HG03457 (cell line): ENCODE data around the gene CLCA4.

Experiments used
- ATAC-seq: cut with Tn5 transposase; IDR thresholded peaks from one replicate; pipeline ENCODE4 v1.9.1; 2021; ENCODE audit warnings: moderate number of reproducible peaks; ENCODE audit not compliant: unreplicated experiment

The CLCA4 gene, protein sequence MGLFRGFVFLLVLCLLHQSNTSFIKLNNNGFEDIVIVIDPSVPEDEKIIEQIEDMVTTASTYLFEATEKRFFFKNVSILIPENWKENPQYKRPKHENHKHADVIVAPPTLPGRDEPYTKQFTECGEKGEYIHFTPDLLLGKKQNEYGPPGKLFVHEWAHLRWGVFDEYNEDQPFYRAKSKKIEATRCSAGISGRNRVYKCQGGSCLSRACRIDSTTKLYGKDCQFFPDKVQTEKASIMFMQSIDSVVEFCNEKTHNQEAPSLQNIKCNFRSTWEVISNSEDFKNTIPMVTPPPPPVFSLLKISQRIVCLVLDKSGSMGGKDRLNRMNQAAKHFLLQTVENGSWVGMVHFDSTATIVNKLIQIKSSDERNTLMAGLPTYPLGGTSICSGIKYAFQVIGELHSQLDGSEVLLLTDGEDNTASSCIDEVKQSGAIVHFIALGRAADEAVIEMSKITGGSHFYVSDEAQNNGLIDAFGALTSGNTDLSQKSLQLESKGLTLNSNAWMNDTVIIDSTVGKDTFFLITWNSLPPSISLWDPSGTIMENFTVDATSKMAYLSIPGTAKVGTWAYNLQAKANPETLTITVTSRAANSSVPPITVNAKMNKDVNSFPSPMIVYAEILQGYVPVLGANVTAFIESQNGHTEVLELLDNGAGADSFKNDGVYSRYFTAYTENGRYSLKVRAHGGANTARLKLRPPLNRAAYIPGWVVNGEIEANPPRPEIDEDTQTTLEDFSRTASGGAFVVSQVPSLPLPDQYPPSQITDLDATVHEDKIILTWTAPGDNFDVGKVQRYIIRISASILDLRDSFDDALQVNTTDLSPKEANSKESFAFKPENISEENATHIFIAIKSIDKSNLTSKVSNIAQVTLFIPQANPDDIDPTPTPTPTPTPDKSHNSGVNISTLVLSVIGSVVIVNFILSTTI

DNA sequence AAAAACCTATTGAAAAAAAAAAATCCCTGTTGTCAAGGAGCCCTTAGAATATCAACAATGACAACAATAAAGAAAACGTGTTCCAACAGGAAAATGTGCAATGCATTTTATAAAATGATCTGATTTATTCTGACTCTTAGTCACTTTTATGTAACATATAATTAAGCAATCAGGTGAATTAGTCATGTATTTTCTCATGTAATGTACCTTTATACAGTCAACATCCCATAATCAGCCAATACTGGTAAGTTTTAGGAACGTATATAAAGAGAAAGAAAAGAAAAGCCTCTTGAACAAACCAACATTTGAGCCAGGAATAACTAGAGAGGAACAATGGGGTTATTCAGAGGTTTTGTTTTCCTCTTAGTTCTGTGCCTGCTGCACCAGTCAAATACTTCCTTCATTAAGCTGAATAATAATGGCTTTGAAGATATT lies at the start of gene CLCA4:
Gene CLCA4, plus strand, starts transcription at position 292 of the 435 bp plus-strand sequence. Its CDS starts 42 bp downstream, at position 334.
- ATAC-seq = no peak

DNA sequence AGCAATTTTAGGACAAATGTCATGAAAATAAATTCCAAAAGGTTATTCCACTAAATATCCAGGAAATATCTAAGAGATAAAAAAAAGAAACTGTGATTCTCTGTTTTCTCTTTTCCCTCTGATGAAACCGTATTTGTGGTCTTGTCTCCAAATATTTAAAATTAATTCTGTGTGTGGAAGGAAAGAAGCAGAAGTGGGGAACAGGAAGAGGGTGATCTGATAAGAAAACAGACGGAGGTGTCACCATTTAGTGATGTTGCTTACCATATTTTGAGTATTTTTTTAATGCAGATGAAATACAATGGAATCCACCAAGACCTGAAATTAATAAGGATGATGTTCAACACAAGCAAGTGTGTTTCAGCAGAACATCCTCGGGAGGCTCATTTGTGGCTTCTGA lies 48.6 kb upstream of the CLCA4 start:
- no peak for ATAC-seq

DNA sequence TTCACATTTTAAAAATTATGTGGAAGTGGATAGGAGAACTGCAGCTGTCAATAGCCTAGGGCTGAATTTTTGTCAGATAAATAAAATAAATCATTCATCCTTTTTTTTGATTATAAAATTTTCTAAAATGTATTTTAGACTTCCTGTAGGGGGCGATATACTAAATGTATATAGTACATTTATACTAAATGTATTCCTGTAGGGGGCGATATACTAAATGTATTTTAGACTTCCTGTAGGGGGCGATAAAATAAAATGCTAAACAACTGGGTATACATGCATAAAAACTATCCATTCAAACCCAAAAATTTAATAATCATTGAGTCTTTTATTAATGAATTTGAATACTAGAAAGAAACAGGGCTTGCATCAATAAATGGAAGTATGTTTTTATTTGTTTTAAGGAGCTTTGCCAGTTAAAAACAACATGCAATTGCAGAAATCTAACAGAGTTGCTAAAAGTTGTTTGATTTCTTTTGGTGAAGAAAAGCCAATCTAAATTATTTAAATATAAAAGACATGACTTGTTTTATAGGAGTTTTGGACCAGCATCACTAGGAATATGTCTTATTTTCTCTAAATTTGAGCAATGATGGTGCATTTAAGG lies 46.8 kb upstream of the CLCA4 start:
- no peak for ATAC-seq

DNA sequence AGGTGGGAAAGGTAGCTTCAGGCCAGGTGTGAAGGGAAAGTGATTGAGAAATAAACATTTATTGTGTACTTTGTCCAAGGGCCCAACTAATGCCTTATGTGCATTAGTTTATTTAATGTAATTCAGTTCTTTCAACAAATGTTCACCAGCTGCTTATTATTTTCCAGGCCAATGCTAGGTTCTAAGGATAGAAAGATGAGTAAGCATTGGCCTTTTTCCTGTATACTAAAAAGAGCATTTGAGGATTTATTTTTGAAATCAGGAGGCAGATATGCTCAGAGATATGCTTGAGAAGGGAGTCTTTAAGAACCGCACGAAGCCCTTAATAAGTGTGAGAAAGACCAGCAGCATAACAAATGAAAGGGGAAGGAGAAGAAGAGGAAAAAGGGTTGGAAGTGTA lies 46.2 kb upstream of the CLCA4 start:
- no peak for ATAC-seq

DNA sequence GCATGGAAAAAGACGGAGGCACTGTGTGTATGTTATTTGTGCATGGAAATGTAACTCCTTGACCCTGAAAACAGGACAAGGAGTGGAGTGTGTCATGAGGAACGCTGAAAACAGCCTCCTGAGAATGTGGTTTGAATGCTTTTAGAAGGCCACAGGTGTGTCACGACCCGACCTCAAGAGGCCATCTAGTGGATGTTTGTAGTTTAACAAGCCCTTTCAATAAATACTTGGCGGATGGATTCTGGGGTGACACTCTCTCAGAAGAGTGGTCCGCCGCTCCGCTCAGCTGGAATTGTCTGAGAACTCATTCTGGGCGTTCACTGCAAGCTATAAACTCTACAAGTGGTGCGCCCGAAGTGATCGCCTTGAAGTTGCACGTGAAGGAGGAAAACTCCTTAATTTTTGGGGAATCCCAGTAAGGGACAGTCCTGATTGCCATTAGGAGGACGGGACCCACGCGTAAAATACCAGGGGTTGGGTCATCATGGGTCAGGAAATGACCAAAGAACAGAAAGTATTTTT lies 44.7 kb upstream of the CLCA4 start:
- ATAC-seq = peak; percentile 63

DNA sequence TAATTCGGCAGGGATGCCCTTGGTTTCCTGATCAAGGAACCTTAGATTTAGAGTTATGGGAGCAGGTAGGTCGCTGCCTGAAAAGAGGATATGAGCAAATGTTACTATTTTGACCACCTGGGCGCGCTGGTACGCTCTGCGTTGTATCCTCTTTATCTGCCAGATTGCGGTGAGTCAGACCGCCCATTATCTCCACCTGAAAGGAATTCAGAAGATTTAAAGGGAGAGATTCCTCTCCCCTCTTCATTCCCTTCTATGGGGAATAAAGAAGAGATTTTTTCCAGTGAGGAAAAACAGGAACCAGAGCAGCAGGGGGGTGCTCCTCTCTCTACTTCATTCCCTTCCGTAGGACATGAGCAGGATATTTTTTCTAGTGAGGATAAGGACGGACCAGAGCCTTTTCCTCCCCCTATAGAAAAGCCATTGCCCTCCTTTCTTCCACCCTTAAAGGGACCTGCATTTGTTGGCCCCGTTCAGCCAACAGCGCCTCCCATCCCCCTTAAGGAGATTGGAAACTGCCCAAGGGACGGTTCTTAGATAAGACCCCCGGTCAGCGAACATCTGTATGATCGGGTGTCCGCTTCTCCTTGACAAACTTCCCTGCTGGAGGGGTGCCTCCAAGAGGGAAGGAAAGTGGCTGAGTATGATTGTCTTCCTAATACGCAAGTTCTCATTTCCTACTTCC lies 44.0 kb upstream of the CLCA4 start:
- peak; percentile 53 for ATAC-seq

DNA sequence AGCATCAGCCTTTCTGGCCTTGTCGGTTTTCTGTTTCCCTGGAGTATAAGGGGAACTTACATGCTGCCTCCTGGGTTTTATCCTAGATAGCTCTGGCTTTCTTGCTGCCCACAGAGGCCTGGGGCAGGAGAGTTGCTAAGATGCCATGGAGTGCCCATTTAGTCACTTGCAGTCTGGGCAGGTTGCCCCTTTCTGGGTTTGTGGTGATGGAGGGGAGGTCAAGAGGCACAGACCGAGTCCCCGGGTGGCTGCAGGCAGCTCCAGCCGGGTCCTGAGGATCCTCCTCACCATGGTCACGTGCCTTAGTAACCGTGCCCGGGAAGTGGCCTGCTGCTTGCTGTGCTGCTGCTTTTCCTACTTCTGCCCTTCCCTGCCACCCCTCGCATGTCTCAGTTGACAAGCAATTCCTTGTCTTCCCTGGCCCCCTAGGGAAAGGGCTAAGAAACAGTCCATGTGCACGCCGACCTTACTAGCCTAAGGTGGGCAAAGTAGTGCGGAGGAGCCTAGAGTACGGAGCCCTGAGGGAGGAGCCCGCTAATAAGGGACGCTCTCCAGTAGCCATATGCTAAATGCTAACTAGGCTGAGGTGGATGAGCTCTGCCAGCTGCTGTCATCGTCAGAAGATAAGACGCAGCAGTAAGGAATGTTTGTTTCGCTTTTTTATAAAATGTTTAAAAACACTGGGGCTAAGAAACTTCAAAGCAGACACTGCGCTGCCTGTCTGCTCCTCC lies 43.3 kb upstream of the CLCA4 start:
- no peak for ATAC-seq

DNA sequence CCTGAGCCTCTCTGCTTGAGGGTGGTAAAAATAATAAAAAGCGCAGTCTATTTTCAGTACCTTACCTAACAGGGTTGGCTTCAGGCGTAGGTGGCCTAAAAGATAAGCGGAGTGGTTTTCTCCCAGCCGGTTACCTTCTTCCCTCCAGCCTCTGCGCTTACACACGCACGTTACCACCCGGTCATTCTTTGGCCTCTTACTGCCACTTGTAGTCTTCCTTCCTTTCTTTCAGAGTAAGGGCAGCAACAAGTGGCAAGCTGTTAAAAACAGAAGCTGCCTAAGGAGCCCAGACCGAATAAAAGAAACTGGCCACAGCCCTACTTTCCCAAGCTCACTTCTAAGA lies 42.8 kb upstream of the CLCA4 start:
- ATAC-seq = no peak

DNA sequence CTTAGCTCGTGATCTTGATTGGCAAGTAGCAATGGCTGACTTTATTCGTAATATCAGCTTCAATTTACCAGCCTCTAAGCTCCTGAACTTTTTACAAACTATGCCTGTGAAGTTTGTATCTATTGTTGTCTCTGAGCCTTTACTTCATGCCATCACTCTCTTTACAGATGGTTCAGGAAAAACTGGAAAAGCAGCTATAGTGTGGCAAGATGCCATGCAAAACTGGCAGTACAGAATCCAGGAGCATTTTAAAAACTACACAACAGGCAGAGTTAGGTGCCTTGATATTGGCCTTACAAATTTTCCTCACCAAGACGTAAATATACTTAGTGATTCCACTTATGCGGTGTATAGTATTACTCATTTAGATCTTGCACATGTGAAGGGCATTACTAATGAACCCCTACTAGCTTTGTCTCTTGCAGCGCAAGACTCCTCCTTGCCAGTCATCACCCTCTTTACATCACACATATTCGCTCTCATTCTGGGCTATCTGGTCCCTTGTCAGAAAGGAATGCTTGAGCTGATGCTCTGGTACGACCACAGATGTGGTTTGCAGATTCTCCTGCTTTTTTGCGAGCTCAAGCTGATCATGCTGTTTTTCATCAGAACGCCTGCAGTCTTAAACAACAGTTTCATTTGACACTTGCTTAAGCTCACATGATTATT lies 41.8 kb upstream of the CLCA4 start:
- ATAC-seq = no peak

DNA sequence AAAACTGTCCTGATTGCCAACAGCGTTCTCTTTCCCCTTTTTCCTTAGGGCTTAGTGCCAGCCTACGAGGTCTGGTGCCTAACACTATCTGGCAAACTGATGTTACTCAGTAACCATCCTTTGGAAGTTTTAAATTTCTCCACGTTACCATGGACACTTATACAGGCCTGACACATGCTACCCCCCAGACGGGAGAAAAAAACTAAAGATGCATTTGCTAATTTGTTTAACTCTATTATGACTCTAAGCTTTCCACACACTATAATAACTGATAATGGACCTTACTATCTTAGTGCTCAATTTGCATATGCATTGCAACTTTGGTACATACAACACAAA lies 41.3 kb upstream of the CLCA4 start:
- no peak for ATAC-seq

DNA sequence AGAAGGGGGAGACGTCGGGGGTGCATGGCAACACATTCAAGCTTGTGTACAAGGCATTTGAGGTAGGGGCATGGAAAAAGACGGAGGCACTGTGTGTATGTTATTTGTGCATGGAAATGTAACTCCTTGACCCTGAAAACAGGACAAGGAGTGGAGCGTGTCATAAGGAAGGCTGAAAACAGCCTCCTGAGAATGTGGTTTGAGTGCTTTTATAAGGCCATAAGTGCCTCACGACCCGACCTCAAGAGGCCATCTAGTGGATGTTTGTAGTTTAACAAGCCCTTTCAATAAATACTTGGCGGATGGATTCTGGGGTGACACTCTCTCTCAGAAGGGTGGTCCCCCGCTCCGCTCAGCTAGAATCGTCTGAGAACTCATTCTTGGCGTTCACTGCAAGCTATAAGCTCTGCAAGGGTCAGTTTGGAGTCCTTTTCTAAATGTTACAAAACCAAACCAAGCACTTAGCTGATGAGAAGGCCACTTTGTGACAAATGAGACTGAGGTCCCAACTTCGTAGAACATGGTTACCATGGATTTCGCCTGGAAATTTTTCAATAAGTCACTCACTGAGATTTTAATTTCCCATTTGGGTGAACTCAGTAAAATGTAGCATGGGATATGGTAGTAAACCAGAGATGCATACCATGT lies 38.8 kb upstream of the CLCA4 start:
- peak; percentile 55 for ATAC-seq

DNA sequence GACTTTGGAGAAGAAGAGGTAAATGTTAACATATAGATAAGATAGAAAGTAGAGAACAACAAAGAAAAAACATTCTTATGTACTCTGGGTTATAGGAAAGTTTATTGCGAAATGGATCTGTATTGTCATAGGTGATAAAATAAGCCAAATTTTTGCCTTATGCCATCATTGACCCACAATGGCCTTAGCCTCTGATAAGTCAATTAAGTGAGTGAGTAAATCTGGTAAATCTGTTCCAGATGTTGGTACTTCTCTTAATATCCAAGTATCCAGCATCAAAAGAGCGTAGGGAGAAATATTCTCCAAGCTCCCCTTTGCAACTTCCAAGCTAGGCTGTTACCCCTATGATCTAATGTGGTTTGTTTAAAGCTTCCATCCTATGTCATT lies 38.3 kb upstream of the CLCA4 start:
- no peak for ATAC-seq

DNA sequence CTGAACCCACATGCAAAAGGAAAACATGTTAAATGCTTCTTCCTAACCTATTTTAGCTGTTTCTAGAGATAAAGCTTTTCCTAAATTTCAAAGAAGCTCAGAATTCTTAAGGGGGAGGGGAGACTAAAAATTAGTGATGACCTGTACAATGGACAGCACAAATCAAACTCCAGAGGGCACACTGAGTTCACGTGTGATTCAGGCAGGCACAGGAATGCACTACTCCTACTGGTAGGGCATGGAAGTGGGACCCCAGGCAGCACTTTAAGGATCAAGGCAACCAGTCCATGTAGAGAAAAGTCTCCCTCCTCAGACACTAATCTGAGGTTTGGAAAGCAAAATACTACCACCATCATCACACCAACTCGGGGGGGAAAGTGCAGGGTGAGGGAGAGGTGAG lies 31.3 kb upstream of the CLCA4 start:
- ATAC-seq = no peak

DNA sequence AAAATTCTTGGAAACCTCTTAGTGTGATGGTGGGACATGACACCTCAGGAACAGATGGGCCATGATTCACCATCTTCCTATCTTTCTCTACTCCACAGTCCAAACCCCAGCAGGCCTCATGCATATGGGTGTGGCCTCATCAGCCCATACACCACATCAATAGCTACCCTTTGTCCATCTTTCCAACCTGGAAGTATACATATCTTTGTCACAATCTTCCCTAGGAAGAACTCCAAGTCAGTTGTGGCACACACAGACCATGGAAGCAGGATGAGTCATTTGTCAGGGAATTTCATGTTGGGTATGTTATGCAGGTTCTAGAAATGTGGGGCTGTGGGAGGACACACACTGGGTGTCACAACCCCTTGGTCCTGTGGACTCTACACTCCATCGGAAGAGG lies 30.5 kb upstream of the CLCA4 start:
- no peak for ATAC-seq

DNA sequence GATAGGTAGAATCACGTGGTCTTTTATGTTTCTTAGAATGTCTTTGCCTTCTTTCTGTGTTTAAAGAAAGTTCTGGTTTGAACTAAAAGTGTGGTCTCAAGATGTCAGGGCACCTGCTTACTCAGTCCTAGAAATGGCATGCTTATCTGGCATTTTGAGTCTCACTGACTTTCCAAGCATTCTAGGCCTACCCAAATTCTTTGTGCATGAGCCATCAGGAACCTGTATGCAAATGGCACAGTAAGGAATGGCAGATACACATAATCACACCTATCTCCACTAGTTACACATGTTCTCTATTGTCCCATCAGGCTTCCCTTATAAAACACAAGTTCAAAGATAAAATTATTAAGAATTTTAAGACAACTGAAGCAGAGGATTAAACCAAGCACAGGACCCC lies 29.5 kb upstream of the CLCA4 start:
- ATAC-seq = no peak

DNA sequence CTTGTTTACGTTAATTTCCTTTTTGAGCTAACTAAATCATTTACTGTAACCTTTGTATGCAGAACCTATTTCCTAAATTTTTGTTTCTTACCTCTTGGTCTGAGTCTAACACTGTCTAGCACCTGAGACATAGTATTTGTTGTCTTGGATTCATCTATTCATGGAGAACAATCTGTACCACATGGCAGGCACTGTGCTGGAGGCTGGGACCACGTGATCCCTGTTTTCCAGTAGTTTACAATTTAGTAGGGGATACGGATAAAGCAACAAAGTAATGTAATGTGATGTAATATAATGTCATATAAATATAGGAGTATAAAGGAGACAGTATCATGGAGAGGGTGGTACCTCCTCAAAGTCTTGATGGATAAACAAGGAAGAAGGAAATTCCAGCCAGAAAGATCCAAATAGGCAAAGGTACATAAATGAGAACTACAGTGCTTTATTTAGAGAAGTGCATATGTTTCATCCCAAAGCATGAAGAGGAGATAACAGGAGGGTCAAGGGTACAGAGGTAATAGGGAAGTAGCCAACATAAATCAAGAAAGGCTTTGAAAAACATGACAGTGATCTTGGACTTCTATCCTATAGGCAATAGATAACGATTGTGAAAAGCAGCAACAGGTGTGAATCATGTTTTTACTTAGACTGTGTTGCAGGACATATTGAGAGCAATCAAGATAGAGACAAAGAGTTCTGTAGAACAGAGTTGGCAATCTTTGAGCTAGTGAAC lies 25.9 kb upstream of the CLCA4 start:
- ATAC-seq = no peak

DNA sequence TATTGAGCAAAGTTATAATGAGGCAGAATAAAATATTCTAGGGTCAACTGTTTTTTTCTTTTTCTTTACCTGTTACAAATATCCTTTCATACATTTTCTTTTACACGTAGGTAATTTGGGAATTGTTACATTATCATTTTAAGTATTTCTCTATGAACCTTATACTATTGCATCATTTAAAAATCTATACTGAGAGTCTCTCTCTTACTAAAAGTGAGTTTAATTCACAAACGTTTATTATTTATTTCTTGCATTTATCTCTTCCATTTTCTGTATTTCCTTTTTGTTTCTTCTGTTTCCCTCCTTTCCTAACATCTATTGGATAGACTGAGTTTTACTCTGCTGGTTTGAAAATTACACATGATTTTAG lies 25.4 kb upstream of the CLCA4 start:
- no peak for ATAC-seq

DNA sequence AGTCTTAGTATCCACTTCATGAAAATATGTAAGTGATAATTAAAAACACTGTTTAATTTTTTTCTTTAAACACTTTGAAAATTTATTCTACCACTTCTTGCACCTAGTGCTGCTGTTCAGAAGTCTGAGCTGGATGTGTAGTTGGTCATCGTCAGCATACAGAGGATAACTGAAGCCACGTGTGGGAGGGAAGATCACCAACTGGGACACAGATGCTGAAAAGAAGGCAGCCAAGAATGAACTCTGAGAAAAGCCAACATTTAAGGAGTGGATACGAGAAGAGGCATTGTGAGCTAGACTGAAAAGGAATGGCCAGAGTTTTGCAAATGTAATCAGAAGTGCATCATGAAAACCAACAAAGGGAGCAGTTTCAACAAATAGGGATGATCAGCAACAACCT lies 24.6 kb upstream of the CLCA4 start:
- no peak for ATAC-seq
